ENCODE data around the gene DOCK4.

- TF ChIP-seq CTCF (IDR thresholded peaks at IDR 0.05), result no peak
- no peak for TF ChIP-seq ZFX (IDR thresholded peaks at IDR 0.05; ENCODE audit: borderline replicate concordance)
Observed at GRCh38 chr7:111718886-111719285, 487.3 kb downstream of the DOCK4 start.

Data from 22Rv1 (cell line).